Globus pallidus (tissue), 1 donor: Measurements from ENCODE around the gene ANKS1B.

Experiments used
- DNase-seq: peaks from one replicate; pipeline ENCODE4 v3.0.0-alpha.2; 2015; ENCODE audit warnings: low spot score

Gene ANKS1B

DNA sequence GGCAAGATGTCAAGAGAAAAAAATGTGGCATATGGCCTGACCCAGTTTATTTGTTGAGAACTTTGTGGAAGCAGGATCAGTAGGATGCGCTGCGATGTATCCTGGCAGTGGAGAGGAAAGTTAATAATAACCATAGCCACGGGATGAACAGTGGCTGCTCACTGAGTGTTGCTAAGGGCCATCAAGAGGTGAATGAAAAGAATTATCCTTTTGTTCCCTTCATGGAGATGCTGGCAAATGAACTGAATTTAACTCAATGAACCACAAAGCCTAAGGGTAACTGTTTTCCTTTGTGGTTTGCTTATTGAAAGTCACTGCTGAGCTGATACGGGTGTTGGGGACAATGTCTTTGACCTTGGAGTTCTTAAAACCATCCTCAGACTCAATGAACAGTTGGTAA, 863.2 kb downstream of the ANKS1B start:
- DNase-seq, result no peak

DNA sequence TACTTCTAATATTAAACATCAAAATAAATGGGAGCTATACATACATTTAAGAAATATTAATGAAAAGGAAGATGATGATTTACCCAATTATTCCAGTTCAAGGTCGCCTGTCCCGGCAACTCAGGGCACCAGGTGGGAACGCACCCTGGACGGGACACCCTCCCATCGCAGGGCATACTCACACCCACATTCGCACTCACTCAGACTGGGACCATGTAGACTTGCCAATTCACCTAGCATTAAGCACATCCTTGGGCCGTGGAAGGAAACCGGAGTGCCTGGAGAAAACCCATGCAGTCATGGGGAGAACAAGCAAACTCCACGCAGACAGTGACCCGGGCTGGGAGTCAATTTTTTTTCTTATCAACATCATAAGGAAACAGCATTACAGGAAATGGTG, 864.8 kb downstream of the ANKS1B start:
- DNase-seq, result no peak

DNA sequence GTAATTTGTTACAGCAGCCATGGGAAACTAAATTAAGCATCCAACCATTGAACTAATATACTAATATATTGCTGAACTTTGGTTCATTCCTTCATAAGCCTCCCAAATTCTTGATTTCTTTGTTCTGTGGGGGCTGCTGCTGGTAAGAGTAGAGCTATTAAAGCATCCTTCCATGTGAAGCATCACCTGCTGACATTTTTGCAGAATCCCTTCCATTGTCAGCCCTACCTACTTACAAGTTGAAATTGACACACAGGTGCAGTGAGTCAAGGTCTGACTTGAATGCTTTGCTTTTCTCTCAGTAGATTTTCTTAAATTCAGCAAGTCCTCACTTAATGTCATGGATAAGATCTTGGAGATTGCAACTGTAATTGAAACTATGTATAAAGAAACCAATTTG, 865.3 kb downstream of the ANKS1B start:
- no peak for DNase-seq

DNA sequence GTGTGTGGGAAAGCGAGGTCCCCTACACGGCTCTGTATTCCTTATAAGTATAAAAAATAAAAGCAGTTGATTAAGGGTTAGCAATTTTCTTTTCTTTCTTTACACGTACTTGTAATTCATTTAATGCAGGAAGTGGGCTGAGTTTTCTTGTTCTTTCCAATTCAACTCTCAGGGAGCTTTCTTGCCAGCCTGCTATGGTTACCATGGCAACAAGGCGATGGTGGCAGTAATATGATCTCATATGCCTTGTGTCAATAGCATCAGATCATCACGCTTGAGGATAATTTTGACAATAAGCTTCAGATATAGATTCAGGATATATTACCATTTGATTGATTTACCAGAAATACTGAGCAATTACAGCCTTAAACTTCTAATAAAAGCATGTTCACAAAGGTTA, 873.1 kb downstream of the ANKS1B start:
- no peak for DNase-seq

DNA sequence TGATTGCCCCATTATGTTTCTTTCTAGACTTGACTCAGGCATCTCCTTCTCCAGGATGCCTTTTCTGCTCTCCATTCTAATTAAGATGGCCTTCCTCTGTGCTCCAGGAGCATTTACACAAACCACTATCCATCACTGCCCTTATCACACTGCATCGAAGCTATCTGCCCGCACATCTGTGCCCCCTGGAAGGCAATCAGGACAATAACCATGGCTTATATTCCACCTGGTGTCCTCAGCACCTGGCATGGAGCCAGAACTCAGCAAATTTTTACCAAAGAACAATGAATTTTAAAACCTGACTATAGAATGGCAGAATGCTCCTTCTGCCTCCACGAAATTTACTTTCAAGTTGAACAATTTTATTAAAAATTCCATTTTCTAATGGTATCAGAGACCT, 873.9 kb downstream of the ANKS1B start:
- no peak for DNase-seq

DNA sequence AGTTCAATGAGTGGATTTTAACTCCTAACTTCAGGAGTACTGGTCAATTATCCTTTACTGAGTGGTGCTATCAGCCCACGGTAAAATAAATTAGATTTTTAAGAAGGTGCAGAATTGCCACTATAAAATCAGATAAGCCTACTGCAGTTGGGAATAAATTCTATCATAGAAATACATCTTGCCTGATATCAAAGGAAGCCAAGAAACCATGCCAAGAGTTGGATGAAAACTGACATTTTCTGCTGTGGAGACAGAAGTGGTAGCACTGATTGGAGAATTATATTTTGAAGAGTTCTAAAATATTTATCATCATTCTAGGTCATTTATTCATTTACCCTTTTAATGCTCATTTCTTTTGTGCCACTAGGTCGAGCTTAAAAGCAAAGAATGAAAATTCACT, 874.5 kb downstream of the ANKS1B start:
- no peak for DNase-seq

DNA sequence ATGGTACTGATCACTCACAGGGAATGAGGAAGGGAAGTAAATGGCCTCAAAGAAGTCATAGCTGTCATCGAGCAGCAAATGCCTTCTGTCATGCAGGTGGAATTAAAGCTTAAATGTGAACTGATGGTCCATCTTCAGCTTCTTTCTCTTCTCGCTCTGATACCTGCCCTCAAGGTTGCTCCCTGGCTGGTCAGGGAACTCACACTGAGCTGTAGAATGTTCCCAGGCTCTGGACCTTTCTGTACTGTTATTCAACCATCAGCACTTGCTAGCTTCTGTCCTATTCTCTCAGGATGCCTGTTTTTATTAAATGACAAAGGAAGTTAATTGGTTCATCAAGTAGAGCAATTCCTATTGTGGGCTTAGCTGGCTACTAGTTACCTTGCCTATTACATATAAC, 875.8 kb downstream of the ANKS1B start:
- DNase-seq, result no peak

DNA sequence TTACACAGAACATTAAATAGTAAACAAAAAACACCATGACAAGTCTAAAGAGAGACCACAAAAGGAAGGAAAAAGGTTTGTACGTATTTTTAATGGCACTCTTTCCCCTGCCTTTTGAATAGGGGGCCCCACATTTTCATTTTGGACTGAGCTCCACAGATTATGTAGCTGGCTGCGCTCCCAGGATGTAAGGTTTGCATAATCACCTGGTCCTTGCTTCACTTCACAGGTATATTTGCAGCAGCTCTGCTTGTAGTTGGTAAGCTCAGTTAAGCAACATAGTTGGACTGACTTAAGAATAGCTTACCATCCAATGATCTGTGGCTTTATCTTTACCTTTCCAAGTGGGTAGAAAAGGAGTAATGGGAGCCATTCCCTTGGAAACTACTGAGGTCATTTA, 885.0 kb downstream of the ANKS1B start:
- no peak for DNase-seq

DNA sequence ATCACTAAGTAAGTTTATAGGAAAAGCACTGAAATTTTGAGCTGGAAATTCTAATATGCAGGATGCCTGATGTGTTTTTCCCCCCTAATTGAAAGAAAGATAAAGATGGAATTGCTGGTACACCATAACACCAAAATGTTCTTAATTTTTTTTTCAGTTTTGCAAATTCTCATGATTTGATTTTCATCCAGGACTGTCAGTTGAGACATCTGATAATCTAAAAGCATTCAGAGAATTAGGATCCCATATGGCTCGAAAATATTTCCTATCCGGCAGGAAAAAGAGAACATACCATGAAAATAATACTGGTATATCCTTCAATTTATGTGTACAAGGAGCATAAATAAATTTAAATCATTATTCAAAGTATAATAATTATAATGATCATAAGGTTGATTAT, 887.6 kb downstream of the ANKS1B start:
- DNase-seq, result no peak

DNA sequence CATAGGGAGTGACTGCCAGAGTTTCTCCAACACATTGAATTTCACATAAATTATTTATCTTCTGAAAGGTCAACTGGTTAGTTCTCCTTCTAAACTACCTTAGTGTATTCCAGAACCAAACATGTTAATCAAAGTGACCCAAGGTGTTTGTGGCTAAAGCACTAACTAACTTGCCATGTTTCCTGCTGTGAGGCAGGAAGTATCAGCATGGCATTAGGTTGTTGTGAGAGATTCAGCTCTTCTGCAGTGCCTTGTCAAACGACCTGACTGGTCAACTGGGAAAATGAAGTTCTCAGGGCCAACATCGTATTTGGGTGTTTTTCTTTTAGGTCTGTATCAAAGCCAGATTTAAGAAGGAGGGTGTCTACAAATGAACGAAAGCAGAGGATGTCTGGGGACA, 891.6 kb downstream of the ANKS1B start:
- no peak for DNase-seq

DNA sequence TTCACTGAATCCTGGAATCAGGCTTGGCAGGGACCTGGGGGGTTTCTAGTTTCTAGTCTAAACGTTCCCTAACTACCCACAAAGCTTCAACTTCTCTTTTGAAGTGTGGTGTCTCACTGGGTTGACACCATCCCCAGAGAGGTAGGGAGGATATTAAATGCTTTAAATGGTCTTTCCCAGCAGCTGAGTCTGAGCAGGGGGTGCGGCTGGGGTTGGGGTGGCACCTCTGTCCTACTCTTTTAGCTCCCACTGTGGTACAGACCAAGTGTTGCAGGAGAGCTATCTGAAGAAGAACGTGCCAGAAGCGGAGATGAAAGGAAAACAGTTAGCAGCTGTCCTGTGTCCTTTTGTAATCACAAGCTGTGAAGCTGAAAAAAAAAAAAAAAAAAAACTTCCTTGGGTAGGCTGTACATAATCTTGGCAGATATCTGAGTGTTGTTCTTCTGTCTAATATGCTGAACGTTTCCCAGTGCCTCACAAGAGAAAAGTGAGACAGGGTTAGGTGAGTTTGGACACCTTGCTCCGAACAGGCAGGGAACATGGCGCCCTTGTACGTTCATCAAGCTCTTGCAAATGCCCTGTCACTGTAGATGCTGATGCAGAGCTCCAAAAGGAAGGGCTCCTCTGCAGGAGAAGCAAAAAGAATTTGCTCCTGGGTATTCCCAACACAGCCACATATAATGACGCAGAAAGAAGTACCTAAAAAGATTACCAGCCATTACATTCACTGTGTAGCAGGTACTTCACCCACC, 892.5 kb downstream of the ANKS1B start:
- no peak for DNase-seq

DNA sequence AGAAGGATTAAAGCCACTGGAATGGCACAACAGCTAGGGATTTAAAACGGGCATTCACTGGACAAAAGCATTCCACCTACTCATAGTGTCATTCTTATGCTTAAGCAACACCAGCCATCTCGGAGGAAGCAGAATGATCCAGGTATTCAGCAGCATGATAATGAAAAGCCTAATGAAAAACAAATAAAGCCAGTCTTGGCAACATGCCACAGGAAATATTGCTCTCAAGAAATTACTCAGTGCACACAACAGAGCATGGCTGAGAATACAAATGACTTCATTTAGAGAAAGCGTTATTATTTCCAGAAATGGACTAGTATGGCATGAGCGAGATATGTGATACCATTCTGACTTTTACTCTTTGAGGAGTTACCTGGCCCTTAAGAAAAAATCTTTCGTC, 897.5 kb downstream of the ANKS1B start:
- DNase-seq, result no peak

DNA sequence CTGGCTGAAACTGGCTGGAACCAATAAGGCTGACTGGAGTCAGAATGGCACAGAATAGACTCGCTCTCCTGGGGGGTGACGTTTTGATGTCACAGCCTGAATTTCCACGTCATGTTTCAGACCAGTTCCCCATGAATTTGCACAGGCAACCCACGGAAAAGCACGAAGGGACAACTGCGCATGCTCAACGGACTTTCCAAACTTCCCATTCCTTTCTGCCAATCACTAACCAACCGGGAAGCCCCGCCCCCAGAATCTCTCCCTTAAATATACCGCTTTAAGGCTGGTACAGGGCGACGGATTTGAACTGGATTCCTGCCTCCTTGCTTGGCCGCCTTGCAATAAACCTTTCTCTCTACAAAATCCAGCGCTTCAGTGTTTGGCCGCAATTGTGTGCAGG, 904.9 kb downstream of the ANKS1B start:
- DNase-seq, result no peak

DNA sequence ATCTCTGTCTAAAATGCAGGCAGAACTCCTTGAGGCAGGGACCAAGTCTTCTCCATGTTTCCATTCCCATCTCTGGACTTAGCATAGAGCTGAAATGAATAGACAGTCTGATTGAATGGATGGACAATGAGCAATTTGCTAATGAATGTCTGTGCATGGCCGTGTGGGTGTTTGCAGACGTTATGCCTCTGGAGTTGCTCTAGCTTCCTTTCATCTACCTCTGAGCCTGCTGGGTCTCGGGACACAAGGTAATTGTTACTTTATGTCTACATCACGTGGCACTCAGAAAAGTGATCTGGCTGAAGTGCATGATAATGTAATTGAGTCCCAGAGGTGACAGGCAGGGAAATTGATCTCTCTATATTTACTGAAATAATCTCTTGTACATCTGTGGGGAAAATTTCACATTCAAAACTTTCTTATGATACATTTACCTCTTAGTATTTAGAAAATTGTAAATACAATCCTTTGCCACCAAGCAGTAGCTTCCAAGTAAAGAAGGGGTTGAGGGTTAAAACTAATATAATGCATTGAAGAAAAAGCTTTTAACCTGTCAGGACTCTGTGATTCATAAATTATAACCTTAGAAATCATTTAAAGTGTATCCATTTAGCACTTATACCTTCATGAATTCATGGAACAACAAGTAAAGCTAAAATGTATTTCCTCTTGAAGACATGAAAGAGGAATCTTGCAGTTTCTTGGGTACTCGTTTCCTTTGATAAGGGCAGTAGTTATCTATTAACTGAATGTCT, 915.6 kb downstream of the ANKS1B start:
- no peak for DNase-seq

DNA sequence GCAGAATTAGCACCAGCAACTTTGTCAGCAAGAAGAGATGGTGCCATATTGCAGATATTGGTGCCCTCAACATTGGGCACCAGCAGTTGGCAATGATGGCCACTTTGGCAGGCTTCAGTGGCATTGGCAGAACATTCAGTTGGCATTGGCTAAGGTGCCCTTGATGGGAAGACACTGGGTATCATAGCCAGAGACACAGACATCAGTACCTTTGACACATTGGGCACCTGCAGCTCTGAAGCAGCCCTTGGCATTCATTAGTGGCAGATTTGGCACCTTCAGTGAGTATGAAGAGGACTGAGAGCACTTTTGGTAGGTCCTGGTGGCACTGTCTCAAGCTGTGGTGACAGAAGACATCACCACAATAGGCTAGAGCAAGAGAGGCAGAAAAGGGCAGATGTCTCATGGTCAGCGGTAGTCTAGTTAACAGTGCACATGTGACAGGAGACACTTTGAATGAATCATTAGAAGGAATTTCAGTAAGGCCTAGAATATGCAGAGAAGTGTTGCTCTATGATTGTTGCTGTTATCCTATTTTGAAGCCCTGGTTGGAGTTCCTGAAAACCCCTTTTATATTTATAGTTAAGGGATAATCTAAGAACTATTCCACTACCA, 917.5 kb downstream of the ANKS1B start:
- no peak for DNase-seq

DNA sequence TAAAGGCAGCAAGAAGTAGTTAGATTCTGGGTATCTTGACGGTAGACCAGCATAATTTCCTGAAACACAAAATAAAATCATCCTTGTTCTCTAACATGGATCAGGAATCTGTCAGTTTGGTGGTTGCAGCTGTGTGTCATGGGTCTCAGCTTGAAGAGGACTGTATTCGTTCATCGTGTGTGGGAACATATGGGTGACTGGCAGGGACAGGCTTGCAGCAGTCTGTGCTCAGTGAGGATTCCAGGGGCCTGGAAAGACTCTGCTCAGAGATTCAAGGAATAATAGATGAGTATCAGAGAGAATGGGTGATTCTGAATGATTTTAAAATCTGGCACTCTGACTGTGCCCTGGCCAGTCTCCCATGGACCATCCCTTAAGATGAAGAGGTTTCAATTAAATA, 918.0 kb downstream of the ANKS1B start:
- DNase-seq, result no peak

DNA sequence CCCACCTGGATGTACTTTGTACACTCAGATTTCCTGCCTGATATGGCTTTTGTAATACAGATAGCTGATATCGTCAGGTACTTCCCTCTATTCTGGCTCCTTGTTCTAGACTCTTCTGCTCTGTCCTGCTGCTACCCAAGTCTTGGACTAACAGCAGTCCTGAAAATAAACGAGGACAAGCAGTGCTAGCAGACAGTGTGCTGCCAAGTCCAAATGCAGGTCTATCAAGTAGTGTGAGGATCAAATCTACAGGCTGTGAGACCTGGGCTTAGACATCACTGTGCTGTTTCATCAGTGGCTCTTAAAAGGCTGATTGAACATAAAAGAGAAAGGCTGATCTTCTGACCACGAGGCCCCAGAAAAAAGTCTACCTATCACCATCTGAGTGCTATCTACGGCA, 921.6 kb downstream of the ANKS1B start:
- no peak for DNase-seq

DNA sequence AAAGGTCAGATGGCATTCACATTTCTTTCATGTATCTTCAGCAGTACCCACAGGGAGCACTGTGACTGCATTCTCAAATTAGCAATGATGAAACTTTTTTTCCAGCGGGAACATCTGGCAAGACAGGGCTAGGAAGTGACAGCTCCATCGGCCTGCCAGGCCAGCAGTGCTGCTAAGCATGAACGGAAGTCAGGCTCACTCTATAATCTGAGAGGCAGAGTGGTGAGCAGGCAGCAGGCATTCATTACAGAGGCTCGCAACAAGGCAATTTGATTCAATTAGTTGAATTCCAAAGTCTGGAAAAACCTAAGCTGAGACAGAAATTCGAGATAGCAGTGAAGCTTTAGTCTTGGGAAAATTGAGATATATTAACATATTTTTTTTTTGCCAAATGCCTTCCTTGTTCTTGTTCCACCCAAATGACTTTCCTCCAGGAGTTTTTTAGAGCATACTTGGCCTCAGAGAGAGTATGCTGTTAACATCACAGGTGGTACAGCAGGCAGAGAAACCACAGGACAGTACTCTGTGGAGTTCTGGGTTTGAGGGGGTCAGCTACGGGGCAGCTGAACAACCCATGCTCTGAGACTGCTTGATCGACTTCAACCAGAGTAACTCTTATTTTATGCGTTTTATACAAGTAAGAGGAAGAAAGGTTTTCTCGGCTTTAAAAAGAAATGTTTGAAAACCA, 924.8 kb downstream of the ANKS1B start:
- no peak for DNase-seq

DNA sequence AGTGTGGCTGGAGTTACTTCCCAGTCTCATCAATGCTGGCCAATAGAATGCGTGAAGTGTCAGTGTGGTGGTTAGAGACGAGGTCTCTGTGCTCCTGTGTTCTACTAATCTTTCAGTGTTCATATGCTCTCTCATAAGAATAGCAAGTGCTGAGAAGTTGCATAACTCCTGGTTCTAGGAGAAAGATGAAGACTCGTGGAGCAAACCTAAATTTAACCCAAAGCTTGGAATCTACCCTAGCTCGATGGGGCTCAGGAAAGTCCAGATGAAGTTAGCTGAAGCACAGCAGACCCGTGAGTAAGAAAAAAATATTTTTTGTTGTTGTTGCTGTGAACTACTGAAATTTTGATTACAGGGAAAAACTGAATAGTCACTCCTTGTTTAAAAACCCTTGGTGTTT, 927.1 kb downstream of the ANKS1B start:
- DNase-seq, result no peak

DNA sequence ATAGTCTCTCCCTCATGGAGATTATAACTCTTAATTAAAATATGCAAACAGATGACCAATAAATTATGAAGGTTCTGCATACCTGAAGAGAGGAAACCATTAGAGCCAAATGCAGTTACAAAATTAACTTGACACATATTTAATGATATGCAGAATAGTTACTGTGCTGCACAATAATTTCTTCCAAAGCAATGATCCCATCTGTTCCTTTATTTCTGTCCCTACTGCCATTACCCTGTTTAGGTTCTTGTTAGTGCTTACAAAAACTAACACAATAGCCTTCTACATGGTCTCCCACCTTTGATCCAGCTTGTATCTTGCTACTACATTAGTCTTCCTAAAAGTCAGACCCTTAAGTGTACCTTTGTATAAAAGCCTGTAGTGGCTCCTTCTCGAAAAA, 928.5 kb downstream of the ANKS1B start:
- no peak for DNase-seq

DNA sequence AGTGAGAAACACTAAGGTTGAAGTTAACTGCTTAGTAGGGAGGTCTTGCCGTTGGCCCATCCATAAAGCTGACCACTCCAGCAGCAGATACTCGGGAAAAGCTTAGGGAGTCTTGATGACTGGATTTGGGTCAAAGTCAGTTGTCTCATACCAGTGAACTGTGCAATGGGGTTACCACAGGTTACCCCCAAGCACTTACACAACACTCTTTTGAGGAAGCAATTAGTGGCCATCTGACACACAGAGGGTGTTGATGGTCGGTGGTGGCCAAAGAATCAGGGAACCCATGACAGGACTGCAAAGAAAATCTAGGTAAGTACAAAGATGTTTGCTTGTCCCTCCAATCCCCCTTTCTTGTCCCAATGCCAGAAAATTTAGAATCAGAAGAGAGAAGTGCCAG, 929.4 kb downstream of the ANKS1B start:
- no peak for DNase-seq

DNA sequence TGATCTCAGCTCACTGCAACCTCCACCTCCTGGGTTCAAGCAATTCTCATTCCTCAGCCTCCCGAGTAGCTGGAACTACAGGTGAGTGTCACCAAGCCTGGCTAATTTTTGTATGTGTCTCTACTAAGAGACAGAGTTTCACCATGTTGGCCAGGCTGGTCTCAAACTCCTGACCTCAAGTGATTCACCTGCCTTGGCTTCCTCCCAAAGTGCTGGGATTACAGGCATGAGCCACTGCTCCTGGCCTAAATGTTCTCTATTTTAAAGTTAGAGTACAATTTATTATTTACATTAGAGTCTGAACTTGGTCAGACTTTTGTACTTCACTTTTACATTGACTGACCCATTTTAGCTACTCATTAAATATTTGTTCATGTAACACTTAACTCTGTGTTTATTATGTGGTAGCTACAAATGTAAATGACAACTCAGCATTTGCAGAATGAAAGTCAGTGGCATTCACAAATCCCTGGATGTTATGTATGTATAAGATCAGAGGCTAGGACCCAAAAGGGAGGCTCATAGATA, 930.1 kb downstream of the ANKS1B start:
- no peak for DNase-seq
